HepG2 (cell line): ENCODE data around the gene TXN2. TPM values are rescaled to one million over a fixed set of nuclear protein-coding genes. Genes with fewer than 3 reads are reported as not detected.

Experiments
- DMAP1 ChIP-seq: IDR thresholded peaks from 2 replicates; pipeline ENCODE4 v1.6.1; 2016
- ELF4 ChIP-seq: sonication (generic); formaldehyde crosslinking; IDR thresholded peaks from 2 replicates; pipeline ENCODE4 v1.5.0; 2020; ENCODE audit warnings: missing genetic modification reagents, mild to moderate bottlenecking, moderate library complexity, borderline replicate concordance
- HBP1 ChIP-seq: IDR thresholded peaks from 2 replicates; pipeline ENCODE4 v1.6.1; 2016; ENCODE audit warnings: low read depth, control low read depth
- HOXD1 ChIP-seq: sonication (generic); formaldehyde crosslinking; IDR thresholded peaks from 2 replicates; pipeline ENCODE4 v1.5.0; 2020; ENCODE audit warnings: missing genetic modification reagents
- KDM2A ChIP-seq: sonication (generic); formaldehyde crosslinking; IDR thresholded peaks from 2 replicates; pipeline ENCODE4 v1.4.0; 2020; ENCODE audit warnings: low read depth, missing genetic modification reagents, borderline replicate concordance
- MIXL1 ChIP-seq: IDR thresholded peaks from 2 replicates; pipeline ENCODE4 v1.6.1; 2016
- MTA1 ChIP-seq: sonication (generic); formaldehyde crosslinking; IDR thresholded peaks from 2 replicates; pipeline ENCODE4 v1.4.0; 2020; ENCODE audit warnings: missing genetic modification reagents, mild to moderate bottlenecking, borderline replicate concordance
- RERE ChIP-seq: IDR thresholded peaks from 2 replicates; pipeline ENCODE4 v1.6.1; 2016; ENCODE audit warnings: low read depth, missing genetic modification reagents, missing compliant biosample characterization
- YEATS4 ChIP-seq: sonication (generic); formaldehyde crosslinking; IDR thresholded peaks from 2 replicates; pipeline ENCODE4 v1.4.0; 2020; ENCODE audit warnings: missing genetic modification reagents, borderline replicate concordance
- ZNF691 ChIP-seq: sonication (generic); formaldehyde crosslinking; IDR thresholded peaks from 2 replicates; pipeline ENCODE4 v1.4.0; 2020; ENCODE audit warnings: missing genetic modification reagents, low read depth, mild to moderate bottlenecking, borderline replicate concordance
- ZSCAN25 ChIP-seq: sonication (generic); formaldehyde crosslinking; IDR thresholded peaks from 2 replicates; pipeline ENCODE4 v1.8.0; 2022; ENCODE audit warnings: mild to moderate bottlenecking, missing genetic modification reagents
- polyA plus RNA-seq, 8 experiments: library from polyadenylated mRNA; depleted of rRNA in 3 of 8; stranded (reverse) in 7 of 8; unstranded in 1 of 8; fragments of >200 nt; fragmentation: Illumina TruSeq in 4 of 8; extraction: Trizol in 4 of 8; gene quantifications; 2 replicates each; pipeline versions ENCODE4 v1.2.1 to v1.2.3, GENCODE V29; 2011 to 2016; ENCODE audit warnings: low read depth in 4 of 8, missing spikeins in 1 of 8, mixed read lengths in 1 of 8; ENCODE audit not compliant: insufficient read depth in 1 of 8
- total RNA-seq, 5 experiments: library from RNA; depleted of rRNA; stranded (reverse); fragments of >200 nt; fragmentation: Illumina TruSeq; extraction: Trizol; gene quantifications; 2 replicates each; pipeline ENCODE4 v1.2.3, GENCODE V29; 2016; ENCODE audit warnings: low read depth in 1 of 5
- TF ChIP-seq, protein P1 (sequence below): sonication (generic); formaldehyde crosslinking; IDR thresholded peaks from 2 replicates; pipeline ENCODE4 v1.9.0; 2021; ENCODE audit warnings: mild to moderate bottlenecking, missing genetic modification reagents

Gene TXN2
- total and polyA plus RNA-seq, 2 of the 13 experiments (the other 11 are each of a cell fraction or from before 2014, with no cell fraction given) = 41.4 to 109 TPM

DNA sequence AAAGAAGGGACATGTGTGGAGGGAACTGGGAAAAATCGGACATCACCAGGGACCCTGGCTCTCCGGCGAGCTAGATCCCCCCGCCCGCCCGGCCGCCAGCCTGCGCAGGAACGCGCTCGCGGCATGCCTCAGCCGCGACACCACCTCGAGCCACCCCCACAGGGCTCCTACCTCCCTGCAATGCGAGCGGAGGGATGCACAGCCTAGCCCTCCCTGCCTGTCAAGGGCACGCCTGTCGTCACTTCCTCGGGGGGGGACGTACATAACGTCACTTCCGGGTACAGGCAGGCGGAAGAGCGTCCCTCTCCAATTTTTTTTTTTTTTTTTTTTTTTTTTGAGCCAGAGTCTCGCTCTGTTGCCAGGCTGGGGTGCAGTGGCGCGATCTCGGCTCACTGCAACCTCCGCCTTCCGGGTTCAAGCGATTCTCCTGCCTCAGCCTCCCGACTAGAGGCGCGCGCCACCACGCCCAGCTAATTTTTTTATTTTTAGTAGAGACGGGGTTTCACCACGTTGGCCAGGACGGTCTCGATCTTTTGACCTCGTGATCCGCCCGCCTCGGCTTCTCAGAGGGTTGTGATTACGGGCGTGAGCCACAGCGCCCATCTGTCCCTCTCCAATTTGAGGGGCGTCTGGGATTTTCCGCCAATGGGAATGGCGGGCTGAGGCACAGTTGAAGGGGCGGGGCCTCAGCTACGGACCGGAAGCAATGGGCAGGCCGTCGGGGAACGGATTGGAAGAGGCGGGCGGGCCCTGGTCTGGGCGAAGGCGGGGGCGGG, at the start of gene TXN2 (continued):
- TF ChIP-seq, protein P1, sequence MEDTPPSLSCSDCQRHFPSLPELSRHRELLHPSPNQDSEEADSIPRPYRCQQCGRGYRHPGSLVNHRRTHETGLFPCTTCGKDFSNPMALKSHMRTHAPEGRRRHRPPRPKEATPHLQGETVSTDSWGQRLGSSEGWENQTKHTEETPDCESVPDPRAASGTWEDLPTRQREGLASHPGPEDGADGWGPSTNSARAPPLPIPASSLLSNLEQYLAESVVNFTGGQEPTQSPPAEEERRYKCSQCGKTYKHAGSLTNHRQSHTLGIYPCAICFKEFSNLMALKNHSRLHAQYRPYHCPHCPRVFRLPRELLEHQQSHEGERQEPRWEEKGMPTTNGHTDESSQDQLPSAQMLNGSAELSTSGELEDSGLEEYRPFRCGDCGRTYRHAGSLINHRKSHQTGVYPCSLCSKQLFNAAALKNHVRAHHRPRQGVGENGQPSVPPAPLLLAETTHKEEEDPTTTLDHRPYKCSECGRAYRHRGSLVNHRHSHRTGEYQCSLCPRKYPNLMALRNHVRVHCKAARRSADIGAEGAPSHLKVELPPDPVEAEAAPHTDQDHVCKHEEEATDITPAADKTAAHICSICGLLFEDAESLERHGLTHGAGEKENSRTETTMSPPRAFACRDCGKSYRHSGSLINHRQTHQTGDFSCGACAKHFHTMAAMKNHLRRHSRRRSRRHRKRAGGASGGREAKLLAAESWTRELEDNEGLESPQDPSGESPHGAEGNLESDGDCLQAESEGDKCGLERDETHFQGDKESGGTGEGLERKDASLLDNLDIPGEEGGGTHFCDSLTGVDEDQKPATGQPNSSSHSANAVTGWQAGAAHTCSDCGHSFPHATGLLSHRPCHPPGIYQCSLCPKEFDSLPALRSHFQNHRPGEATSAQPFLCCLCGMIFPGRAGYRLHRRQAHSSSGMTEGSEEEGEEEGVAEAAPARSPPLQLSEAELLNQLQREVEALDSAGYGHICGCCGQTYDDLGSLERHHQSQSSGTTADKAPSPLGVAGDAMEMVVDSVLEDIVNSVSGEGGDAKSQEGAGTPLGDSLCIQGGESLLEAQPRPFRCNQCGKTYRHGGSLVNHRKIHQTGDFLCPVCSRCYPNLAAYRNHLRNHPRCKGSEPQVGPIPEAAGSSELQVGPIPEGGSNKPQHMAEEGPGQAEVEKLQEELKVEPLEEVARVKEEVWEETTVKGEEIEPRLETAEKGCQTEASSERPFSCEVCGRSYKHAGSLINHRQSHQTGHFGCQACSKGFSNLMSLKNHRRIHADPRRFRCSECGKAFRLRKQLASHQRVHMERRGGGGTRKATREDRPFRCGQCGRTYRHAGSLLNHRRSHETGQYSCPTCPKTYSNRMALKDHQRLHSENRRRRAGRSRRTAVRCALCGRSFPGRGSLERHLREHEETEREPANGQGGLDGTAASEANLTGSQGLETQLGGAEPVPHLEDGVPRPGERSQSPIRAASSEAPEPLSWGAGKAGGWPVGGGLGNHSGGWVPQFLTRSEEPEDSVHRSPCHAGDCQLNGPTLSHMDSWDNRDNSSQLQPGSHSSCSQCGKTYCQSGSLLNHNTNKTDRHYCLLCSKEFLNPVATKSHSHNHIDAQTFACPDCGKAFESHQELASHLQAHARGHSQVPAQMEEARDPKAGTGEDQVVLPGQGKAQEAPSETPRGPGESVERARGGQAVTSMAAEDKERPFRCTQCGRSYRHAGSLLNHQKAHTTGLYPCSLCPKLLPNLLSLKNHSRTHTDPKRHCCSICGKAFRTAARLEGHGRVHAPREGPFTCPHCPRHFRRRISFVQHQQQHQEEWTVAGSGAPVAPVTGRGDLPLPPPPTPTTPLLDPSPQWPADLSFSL = no peak
- TF ChIP-seq ZSCAN25 (CRISPR knock-in tag) (peak; percentile 79), KDM2A (peak; percentile 96), MIXL1 (CRISPR knock-in tag) (no peak), MTA1 (CRISPR knock-in tag) (no peak), ZNF691 (no peak), HOXD1 (CRISPR knock-in tag) (no peak), DMAP1 (peak; percentile 65; the same call in 1 of the 2 replicates), HBP1 (CRISPR knock-in tag) (no peak), ELF4 (CRISPR knock-in tag) (peak; percentile 46; the same call in 1 of the 2 replicates), RERE (no peak), YEATS4 (CRISPR knock-in tag) (peak; percentile 82)
